Calu3 (cell line): ENCODE measurements around the gene WAC. TPM values are rescaled to one million over a fixed set of nuclear protein-coding genes. Genes with fewer than 3 reads are reported as not detected.

Source experiments
- BruUV-seq: library from RNA; stranded (reverse); fragments of 400-500 nt; replicated peaks from 2 replicates; lab custom pipeline; 2021; lab: Mats Ljungman, UMichigan
- CTCF ChIA-PET: fragments of 300-600 bp; sonication (Branson Sonifier 250); formaldehyde crosslinking; loops from one replicate; lab custom pipeline; 2022; ENCODE audit warnings: antibody characterized with exemption; lab: Charles Lee
- DNase-seq: peaks from one replicate; pipeline ENCODE4 v3.0.0; 2022
- H3K27ac Mint-ChIP-seq: one replicate; pipeline ENCODE4 v1.8.0; 2022; ENCODE audit warnings: mixed read lengths; ENCODE audit not compliant: unreplicated experiment
- H3K27me3 Mint-ChIP-seq: one replicate; pipeline ENCODE4 v1.8.0; 2022; ENCODE audit warnings: mixed read lengths; ENCODE audit not compliant: unreplicated experiment
- H3K36me3 Mint-ChIP-seq: one replicate; pipeline ENCODE4 v1.8.0; 2022; ENCODE audit warnings: mild to moderate bottlenecking, moderate library complexity, mixed read lengths; ENCODE audit not compliant: insufficient read depth, unreplicated experiment
- H3K4me1 Mint-ChIP-seq: one replicate; pipeline ENCODE4 v1.8.0; 2022; ENCODE audit warnings: mild to moderate bottlenecking, low read depth, mixed read lengths; ENCODE audit not compliant: unreplicated experiment
- H3K4me3 Mint-ChIP-seq: one replicate; pipeline ENCODE4 v1.8.0; 2022; ENCODE audit warnings: mild to moderate bottlenecking, low read depth, moderate library complexity, mixed read lengths; ENCODE audit not compliant: unreplicated experiment
- H3K9me3 Mint-ChIP-seq: one replicate; pipeline ENCODE4 v1.8.0; 2022; ENCODE audit warnings: low read depth, mixed read lengths; ENCODE audit not compliant: unreplicated experiment
- intact Hi-C: fragments of 100-400 bp; cut with micrococcal nuclease; formaldehyde crosslinking; loops from one replicate; pipeline ENCODE4 v1.10.0; 2022; ENCODE audit not compliant: unreplicated experiment
- total RNA-seq: library from RNA; stranded (reverse); gene quantifications from 2 replicates; pipeline ENCODE4 v1.2.3, GENCODE V29; 2022
- TF ChIP-seq, protein P1 (sequence below): fragments of 200-600 bp; IDR thresholded peaks from one replicate; pipeline ENCODE4 v1.8.0; 2022; ENCODE audit warnings: antibody characterized with exemption; ENCODE audit not compliant: unreplicated experiment

The WAC gene
- total RNA-seq, 1 experiment from 2014 or later, result 127 TPM

DNA sequence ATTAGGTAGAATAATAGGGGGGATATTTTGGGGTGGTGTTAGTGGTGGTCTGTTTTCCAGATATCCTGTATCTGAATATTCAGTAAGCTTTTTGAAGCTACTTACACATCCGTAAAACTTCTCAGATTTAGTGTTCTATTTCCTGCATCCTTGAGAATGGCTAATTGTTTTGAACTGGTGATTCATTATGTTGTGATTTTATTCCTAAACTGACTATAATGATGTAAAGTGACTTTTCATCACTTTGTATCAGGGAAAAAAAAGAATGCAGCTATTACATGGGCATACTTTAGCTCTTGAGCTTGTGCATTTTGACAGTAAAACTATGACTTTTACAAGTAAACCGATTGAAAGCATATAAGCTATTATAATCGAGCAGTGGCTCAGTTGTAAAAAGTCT is 18.2 kb downstream of the WAC start:
- Mint-ChIP-seq H3K27ac (peak overlapping the region; percentile 44), H3K36me3 (peaks cover 77% of the 10 kb centered on the region), H3K4me3 (no peak overlapping the region), H3K4me1 (peaks cover 69% of the 10 kb centered on the region), H3K9me3 (no peaks in the 10 kb centered on the region), H3K27me3 (no peaks in the 10 kb centered on the region)
- DNase-seq, result no peak
- CTCF ChIA-PET, result interaction anchor here (1.3 kb wide), 1 partner anchor 606 kb away, joined by 13 read pairs; no protein-coding TSS in a partner anchor
- TF ChIP-seq, protein P1, sequence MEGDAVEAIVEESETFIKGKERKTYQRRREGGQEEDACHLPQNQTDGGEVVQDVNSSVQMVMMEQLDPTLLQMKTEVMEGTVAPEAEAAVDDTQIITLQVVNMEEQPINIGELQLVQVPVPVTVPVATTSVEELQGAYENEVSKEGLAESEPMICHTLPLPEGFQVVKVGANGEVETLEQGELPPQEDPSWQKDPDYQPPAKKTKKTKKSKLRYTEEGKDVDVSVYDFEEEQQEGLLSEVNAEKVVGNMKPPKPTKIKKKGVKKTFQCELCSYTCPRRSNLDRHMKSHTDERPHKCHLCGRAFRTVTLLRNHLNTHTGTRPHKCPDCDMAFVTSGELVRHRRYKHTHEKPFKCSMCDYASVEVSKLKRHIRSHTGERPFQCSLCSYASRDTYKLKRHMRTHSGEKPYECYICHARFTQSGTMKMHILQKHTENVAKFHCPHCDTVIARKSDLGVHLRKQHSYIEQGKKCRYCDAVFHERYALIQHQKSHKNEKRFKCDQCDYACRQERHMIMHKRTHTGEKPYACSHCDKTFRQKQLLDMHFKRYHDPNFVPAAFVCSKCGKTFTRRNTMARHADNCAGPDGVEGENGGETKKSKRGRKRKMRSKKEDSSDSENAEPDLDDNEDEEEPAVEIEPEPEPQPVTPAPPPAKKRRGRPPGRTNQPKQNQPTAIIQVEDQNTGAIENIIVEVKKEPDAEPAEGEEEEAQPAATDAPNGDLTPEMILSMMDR, result no peak
- no TSS peak for BruUV-seq
- intact Hi-C loops, result loop anchor here (5.0 kb wide), 1 partner anchor 36 kb away; no protein-coding TSS in a partner anchor

DNA sequence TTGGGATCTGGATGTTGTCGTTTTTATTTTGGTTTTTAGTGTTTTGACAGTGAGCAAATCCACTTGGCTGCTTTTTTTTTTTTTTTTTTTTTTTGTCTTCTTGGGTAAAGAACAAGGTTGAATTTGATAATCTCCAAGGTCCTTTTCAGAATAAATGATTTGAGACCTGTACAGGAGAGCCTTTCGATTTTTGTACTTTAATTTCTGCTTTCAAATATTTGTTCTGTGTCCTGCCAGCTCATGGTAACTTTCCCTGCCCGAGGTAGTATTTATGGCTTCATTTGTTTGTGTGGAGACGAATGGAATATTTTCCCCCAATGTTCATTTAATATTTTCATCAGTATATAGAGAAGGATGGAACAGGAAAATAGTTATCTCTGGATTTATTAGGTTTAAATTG is 19.9 kb downstream of the WAC start:
- intact Hi-C loops, result loop anchor here (5.0 kb wide), 1 partner anchor 35 kb away; no protein-coding TSS in a partner anchor
- Mint-ChIP-seq H3K27ac (peak overlapping the region; percentile 44), H3K4me1 (peaks cover 65% of the 10 kb centered on the region), H3K9me3 (no peaks in the 10 kb centered on the region), H3K4me3 (no peak overlapping the region), H3K27me3 (no peaks in the 10 kb centered on the region), H3K36me3 (peaks cover 75% of the 10 kb centered on the region)
- no TSS peak for BruUV-seq
- DNase-seq, result no peak
- TF ChIP-seq, protein P1, result no peak
- CTCF ChIA-PET, result no interaction called here

DNA sequence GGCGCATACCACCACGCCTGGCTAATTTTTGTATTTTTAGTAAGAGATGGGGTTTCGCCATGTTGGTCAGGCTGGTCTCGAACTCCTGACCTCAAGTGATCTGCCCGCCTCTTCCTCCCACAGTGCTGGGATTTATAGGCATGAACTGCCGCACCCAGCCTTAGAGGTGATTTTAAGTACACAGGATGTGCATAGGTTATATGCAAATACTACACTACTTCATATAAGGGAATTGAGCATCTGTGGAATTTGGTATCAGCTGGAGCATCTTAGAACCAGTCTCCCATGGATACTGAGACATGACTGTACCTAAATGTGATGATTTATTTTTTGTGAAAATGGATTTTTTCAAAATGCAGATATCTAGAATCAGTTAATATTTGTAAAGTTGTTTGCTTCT is 21.1 kb downstream of the WAC start:
- Mint-ChIP-seq H3K36me3 (peaks cover 72% of the 10 kb centered on the region), H3K4me1 (peaks cover 58% of the 10 kb centered on the region), H3K27me3 (no peaks in the 10 kb centered on the region), H3K4me3 (no peak overlapping the region), H3K9me3 (no peaks in the 10 kb centered on the region), H3K27ac (no peak overlapping the region)
- CTCF ChIA-PET, result no interaction called here
- intact Hi-C loops, result loop anchor here (5.0 kb wide), 1 partner anchor 33 kb away; no protein-coding TSS in a partner anchor
- no peak for DNase-seq
- no TSS peak for BruUV-seq
- TF ChIP-seq, protein P1, result no peak

DNA sequence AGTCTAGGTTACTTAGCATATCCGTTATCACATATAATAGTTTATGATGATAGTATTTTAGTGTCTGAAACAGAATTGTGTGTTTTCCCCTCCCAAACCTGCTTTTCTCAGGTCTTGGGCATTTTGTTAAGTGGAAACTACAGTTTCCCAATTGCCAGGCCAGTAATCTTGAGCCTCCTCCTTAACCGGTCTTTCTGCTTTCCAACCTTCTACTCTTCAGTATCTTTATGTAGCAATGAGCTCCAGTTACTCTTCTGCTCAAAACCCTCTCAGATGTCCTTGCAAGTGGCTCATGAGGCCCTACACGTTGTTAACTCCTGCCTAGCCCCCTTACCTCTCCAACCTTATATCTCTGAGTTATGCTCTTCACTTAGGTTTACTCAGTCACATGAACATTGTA is 22.0 kb downstream of the WAC start:
- Mint-ChIP-seq H3K9me3 (no peaks in the 10 kb centered on the region), H3K4me3 (no peak overlapping the region), H3K4me1 (peaks cover 52% of the 10 kb centered on the region), H3K27ac (no peak overlapping the region), H3K27me3 (no peaks in the 10 kb centered on the region), H3K36me3 (peaks cover 67% of the 10 kb centered on the region)
- DNase-seq, result no peak
- no TSS peak for BruUV-seq
- TF ChIP-seq, protein P1, result no peak
- CTCF ChIA-PET, result no interaction called here
- intact Hi-C loops, result loop anchor here (5.0 kb wide), 1 partner anchor 32 kb away; no protein-coding TSS in a partner anchor
